GM12875 (cell line): Measurements from ENCODE around the gene P2RX3.

Source experiments
- H3K4me3 ChIP-seq: one replicate; pipeline ENCODE4 v1.5.1; 2011; ENCODE audit warnings: low read depth, low read length, control low read depth
- TF ChIP-seq, protein P1 (sequence below): IDR thresholded peaks from 2 replicates; pipeline ENCODE4 v1.5.1; 2011; ENCODE audit warnings: low read depth, mild to moderate bottlenecking, control low read depth, inconsistent platforms, low read length, moderate library complexity, borderline replicate concordance; ENCODE audit not compliant: insufficient read depth

The P2RX3 gene

DNA sequence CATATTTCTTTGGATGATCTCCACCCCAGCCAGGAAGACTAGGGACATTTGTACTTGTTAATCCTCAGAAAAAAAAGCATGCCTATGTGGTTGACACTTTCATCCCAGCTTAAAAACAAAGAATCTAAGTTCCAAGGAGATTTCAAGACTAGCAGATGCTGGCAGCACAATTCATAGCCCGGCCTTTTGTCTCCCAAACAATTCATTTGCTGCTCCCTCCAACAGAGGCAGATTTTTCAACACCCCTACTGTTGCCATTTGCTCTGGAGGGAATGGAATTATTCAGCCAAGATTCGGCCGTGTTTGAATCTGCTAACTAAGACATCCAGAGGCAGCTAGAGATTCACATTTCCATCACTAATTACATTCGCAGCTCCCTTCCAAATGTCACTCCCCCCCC lies 15.3 kb downstream of the P2RX3 start:
- H3K4me3 ChIP-seq: no peak overlapping the region

DNA sequence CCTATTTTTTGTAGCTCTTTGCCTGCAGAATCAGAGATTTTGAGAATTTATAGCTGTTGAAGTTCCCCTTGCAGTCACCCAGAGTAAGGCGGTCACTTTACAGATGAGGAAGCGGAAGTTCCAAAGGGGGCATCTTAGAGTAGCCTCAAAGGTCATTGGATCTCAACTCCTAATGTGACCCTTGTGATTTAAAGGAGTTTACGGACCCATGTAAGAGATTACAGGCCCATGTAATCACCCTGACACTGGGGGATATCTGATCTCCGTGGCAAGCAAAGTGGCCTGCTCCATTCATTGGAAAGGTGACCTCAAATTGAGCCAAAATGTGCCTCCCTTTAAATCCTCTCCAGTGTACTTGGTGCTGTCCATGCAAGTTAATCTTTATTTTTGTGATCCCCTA lies 15.7 kb downstream of the P2RX3 start:
- H3K4me3 ChIP-seq: no peak overlapping the region
- TF ChIP-seq, protein P1, sequence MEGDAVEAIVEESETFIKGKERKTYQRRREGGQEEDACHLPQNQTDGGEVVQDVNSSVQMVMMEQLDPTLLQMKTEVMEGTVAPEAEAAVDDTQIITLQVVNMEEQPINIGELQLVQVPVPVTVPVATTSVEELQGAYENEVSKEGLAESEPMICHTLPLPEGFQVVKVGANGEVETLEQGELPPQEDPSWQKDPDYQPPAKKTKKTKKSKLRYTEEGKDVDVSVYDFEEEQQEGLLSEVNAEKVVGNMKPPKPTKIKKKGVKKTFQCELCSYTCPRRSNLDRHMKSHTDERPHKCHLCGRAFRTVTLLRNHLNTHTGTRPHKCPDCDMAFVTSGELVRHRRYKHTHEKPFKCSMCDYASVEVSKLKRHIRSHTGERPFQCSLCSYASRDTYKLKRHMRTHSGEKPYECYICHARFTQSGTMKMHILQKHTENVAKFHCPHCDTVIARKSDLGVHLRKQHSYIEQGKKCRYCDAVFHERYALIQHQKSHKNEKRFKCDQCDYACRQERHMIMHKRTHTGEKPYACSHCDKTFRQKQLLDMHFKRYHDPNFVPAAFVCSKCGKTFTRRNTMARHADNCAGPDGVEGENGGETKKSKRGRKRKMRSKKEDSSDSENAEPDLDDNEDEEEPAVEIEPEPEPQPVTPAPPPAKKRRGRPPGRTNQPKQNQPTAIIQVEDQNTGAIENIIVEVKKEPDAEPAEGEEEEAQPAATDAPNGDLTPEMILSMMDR: no peak

More for the DNA sequence above, 15.3 kb downstream of the P2RX3 start:
- TF ChIP-seq, protein P1: no peak

DNA sequence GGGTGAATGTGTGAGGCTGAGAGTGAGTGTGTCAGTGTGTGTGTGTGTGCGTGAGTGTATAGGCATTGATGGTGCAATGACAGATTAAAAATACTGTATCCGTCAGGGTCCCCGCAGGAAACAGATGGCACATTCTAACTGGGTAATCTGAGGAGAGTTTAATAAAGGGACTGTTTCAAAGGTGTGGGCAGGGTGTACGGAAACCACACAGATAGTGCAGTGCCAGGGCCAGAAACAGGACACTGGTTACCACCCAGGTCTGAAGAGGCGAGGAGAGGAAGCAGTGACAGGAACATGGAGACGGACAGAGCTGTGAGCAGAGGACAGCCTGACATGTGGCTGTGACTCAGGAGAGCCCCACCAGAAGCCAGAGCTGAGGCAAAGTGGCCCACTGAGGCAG lies 16.5 kb downstream of the P2RX3 start:
- H3K4me3 ChIP-seq: no peak overlapping the region
- TF ChIP-seq, protein P1: no peak

DNA sequence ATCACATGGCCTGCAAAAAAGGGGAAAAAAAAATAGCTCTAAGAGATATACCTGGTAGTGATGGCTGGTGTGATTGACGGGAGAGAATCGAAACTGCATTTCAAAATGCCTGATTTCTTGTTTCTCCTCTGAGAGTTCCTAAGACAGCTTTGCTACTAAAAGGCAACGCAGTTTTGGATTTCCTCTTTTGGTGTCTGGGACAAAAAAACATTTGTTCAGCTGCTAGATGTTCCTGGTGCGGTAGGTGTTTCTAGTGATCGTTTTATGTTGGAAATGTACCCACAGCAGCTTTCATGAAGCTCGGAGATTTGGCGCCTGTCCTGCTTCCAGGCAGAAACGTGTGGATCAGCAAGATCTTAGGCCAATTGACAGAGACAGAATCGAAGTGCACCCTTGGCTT lies 18.1 kb downstream of the P2RX3 start:
- TF ChIP-seq, protein P1: no peak
- H3K4me3 ChIP-seq: no peak overlapping the region

DNA sequence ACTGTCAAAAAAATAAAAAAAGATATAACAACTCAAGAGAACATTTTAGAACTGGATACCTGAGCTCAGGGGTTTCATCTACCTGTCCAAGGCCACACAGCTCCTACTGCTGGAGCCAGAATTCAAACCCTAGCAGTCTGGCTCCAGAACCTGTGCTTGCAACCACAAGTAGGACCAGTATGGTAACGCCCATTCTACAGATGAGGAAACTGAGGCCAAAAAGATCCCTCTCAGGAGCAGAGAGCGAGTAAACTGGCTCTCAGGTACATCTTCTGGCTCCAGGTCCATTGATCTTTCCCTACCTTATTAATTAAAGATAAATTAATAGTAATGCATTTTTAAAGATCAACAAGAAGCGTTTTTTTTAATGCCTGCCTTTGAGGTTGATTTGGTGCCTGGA lies 19.2 kb downstream of the P2RX3 start:
- H3K4me3 ChIP-seq: no peak overlapping the region
- TF ChIP-seq, protein P1: no peak

DNA sequence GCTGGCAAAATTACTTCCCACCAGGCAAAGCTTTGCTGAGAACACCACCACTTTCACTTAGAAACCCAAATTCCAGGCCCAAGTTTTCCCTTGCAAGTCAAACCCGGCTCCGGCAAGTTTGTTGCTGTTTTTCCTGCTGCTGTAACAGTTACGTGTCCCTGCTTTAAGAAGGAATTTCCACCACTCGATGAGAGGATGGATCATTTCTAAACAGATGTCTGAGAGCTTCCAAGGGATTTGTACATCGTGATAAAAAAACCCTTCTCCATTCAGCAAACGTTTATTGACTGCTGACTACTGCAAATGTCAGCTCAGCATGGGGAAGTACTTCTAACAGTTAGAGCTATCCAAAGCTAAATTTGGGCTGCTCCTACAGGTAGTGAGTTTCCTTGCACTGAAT lies 19.7 kb downstream of the P2RX3 start:
- no peak overlapping the region for H3K4me3 ChIP-seq
- TF ChIP-seq, protein P1: no peak

DNA sequence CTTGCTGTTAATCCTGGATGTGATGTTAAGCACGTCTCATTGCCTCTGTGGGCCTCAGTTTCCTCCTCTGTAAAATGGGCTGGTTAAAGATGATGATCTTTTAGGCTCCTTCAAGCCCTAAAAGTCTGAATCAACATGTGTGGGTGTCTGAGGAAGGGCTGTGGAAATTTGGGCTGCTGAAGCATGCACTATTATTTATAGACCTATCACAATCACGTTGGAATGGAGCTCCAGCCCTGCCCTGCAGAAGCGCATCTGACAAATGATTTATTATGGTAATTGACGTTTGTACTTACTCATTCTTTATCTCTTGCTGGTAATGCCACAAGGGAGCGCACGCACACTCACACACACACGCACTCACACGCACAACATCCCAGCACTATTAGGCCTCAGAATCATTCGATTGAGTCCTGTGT lies 20.4 kb downstream of the P2RX3 start:
- TF ChIP-seq, protein P1: no peak
- no peak overlapping the region for H3K4me3 ChIP-seq
